Measurements from ENCODE around the gene RAB6B. TPM values are rescaled to one million over a fixed set of nuclear protein-coding genes. Genes with fewer than 3 reads are reported as not detected.

RAB6B gene
- polyA plus RNA-seq, 1 donor: 9.7 TPM

GRCh38 chr3:133880886-133881455 is 14.7 kb downstream of the RAB6B start:
- no peak for DNase-seq

DNA sequence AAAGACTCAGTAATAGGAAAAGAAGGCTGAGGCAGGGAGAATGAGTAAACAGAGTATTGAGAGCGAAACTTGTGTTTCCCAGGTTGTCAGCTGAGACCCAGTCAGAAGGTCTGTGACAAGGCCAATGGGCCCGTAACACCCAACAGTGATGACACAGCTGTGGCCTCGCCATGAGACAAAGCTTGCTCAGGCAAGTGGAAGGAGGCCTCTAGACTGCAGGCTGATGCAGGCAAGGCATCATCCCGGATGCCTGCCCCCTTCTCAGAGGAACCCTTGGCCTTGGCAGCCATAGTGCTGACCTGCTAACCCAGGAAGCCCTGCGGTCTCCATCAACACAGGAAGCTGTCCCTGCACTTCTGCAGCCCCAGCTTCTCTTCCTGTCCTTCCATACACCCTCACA is 15.4 kb downstream of the RAB6B start:
- no peak for DNase-seq

DNA sequence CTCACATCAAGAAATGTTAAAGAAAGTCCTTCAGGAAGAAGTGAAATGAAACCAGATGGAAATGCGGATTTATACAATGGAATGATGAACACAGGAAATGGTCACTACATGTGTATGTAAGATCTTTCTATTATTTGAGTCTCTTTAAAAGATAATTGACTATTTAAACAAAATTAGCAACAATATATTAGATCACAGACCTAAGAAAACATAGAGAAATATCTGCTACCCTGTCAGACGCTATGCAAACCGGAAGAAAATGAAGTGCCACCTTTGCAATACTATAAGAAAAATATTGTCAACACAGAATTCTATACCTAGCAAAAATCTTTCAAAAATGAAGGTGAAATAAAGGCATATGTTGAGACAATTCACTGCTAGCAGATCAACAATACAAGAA is 17.2 kb downstream of the RAB6B start:
- DNase-seq: no peak

- no peak for DNase-seq
Observed at GRCh38 chr3:133877221-133877620, 18.5 kb downstream of the RAB6B start.

GRCh38 chr3:133874761-133875438 is 20.8 kb downstream of the RAB6B start:
- DNase-seq: no peak

GRCh38 chr3:133874344-133874743 is 21.3 kb downstream of the RAB6B start:
- DNase-seq: no peak

DNA sequence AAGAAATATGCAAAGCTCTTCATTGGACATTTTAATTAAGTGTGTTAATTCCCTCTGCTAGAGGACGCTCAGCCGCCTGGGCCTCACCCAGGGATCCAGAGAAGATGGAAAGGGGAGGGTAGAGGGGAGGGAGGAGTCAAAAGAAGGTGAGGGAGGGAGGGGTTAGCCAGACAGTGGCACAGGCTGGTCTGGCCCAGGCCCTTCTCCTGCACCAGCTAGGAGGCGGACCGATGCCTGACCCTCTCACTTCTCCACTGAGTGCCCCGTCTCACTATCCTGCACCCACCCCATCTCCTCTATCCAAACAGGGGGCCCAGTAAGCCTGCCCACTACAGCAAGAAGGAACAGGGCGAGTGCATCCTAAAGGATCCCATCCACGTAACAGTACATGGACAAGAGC is 22.9 kb downstream of the RAB6B start:
- DNase-seq: no peak

GRCh38 chr3:133872161-133872560 is 23.5 kb downstream of the RAB6B start:
- DNase-seq: no peak

DNA sequence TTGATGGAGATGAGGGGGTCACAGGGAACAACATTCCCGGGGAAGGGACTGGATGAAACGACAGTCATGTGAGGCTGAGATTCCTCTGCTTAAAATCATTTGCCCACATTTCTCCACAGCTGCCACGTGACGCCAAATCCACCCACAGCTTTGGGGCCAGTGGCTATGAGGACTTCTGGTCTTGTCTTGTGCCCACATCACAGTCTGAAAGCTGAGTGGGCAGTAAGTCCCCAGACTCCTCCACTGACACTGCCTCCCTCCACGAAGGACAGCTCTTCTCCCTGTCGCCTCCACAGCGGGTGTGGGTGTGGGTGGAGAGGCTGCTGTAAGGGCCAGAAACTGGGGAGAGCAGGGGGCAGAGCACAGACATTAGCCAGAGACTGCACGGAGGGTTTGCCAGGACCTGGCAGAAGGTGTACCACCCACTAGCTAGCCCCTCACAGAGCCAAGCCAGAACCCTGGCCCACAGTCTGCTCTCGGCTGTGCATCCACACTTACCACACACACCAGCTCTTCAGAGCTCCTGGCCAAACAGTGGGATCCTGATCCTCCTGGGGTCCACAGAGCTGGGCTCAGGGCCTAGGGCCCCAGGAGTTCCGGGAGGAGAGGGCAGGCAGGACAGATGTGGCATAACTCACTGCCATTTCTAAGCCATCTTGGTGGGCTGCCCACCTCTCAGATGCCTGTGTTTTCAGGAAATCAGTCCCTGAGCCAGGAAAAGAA is 24.2 kb downstream of the RAB6B start:
- no peak for DNase-seq

DNA sequence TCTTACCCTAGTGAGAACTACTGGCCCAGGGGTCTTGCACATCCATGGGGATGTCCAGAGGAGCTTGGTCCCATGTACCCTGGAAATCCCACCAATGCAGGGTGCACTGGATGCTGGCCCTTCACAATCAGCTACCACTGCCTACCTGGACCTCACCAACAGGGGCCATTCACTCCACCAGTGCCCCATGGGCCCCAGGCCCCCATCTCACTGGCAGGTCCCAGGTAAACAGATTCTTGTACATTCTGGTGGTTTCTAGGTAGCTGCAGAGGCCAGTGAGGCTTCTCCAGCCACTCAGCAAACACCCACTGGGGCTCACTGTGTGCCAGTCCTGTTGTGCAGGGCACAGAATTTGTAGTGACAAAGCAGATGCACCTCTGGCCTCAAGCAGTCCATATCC is 24.9 kb downstream of the RAB6B start:
- no peak for DNase-seq

DNA sequence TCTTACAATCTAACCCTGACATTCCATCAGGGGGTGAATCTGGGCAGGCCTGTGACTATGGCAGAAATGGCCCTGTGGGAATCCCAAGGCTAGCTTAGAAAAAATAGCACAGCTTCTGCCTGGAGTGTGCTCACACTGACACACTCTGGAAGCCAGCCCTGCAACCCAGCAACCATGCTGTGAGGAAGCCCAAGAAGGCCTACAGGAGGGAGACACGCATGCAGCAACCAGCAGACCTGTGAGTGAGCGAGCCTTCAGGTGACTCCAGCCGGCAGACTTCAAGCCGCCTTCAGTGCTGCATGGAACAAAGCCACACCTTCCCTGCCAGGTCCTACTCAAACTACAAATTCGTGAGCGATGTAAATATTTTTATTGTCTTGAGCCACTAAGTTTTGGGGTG is 26.1 kb downstream of the RAB6B start:
- DNase-seq: no peak

DNA sequence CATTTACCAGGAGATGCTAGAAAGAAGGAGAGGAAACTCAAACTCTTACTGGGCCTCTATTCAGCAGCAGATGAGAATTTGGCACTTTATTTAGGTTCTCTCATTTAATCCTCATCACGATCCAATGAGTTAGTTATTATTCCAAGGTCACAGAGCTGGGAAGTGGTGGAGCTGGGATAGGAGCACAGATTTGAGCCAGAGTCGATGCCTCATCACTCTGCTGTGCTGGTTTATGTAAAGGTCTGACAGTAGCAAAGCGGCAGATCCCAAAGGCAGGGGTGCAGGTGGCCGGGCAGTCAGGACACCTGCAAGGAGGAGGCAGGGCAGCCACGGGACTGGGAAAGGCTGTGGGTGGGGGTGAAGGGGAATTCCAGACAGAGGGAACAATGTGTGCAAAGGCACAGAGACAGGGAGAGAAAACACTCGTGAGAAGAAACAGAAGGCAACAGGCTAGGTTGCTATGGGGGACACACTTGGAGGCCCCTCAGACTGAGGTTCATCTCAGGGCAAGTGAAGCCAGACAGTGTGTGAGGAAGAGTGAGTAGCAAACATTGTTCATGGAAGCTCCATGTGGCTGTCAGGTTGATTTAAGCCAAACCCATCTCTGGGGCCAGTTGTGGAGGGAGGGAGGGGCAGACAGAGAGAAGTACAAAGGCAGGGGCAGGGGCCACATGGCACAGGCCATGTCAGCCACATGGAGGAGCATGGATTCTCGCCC is 26.8 kb downstream of the RAB6B start:
- no peak for DNase-seq

DNA sequence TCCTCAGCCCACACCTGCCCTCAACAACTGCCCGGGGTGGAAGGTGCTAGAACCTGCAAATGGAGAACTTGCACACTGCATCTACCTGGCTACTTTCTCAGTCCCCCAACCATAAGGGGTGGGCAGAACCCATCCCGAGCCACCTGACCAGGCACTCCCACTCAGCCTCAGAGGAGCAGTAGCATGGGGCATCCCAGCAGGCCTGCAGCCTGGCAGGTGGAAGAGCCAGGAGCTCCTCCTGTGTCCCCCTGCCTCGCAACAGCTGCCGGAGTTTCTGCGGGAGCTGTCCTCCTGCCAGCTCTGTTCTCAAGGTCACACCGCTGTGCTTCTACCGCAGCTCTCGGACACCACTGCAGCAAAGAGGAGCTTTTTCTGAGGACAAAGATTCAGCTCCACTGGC is 27.5 kb downstream of the RAB6B start:
- DNase-seq: no peak

GRCh38 chr3:133866141-133866540 is 29.5 kb downstream of the RAB6B start:
- DNase-seq: no peak

- no peak for DNase-seq
Observed at GRCh38 chr3:133865136-133865855, 30.4 kb downstream of the RAB6B start.

- DNase-seq: no peak
Observed at GRCh38 chr3:133864616-133865015, 31.1 kb downstream of the RAB6B start.

DNA sequence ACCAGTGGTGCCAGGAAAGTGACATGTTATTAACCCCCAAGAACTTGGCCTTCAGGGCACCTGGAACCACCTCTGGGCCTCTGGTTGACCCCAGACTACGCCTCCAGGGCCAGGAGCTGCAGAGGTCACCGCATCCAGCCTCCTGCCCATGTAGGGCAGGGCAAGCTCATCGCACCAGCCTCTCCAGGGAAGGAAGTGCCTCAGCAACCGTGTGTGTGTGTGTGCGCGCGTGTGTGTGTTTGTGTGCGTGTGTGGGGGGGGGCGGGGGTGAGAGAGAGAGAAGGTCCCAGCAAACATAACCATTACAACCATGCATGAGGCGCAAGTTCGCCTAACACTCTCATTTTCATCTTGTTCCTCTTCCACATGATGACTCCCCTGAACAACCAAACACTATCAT is 31.8 kb downstream of the RAB6B start:
- no peak for DNase-seq

DNA sequence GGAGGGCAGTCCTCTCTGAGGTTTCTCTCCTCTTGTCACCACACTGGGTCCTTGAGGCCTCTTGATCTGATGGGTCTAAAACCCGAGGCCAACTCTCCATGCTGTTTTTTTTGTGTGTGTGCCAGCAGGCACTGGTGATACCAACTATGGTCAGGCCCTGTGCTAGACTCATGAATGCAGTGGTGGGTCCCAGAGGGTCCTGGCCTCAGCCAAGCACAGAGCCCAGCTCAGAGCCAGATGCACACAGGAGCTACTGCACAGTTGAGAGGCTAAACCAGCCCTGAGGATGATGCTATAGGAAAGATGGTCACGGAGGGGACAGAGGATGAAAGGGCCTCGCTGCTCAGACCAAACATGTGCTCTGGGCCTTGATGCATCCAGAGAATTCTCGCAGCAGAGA is 33.5 kb downstream of the RAB6B start:
- DNase-seq: no peak

GRCh38 chr3:133860519-133860918 is 35.2 kb downstream of the RAB6B start:
- no peak for DNase-seq

DNA sequence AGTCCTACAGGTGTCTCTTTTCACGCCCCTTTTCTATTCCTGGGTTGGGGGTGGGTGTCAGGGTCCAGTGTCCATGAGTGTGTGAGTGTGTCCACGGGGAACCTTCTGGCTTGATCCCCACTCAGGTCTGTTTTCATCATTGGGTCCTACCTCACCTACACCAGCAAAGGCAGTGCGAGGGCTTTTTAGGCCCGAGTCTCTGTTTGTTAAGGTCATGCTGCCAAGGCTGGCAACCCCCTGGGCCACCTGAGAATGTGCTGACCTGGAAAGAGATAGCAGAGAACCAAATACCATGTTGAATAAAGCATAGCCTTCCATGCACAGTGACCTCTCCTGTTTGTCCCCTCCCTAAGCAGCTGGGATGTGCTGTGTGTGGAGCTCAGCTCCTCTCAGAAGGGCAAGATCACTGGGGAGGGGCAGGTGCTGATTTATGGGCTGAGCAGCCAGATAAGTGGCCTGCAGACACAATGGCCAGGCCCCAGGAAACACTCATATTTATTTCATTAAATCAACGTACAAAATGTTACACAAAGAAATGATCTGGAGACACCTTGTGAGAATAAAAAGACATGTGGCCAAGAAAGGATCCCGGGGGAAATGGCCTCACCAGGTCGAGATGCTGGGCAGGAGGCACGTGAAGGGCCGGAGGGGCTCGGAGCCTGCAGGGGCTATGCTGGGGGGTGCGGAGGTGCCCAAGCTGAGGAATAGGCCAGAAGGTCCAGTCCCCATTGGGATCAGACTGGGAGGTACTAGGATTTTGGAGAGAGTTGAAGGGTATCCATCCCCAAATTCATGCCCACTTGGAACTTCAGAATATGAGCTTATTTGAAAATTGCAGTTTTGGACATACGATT is 36.1 kb downstream of the RAB6B start:
- DNase-seq: no peak

DNA sequence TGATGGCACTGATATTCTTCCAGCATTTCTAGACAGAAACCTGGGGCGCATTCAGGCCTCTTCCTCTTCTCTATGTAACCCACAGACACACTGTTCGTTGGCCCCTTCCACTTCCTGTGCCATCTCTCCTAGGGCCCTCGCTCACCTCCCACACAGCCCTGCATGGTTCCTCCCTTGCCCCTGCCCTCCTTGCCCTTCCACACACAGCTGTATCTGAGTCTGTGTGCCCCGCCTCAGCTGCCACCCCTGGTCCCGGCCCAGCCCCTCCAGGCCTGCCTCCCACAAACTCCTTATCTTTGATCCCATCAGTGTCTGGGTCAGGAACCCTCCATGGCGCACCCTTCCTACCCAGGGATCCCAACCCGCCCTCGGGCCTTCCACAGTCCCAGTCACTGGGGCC is 37.9 kb downstream of the RAB6B start:
- no peak for DNase-seq

GRCh38 chr3:133856316-133856715 is 39.4 kb downstream of the RAB6B start:
- no peak for DNase-seq

All from hindlimb muscle (tissue), 1 donor.